SU-DHL-6 (cell line): ENCODE results near the gene MED26.

Source experiments
- H2AFZ ChIP-seq: fragments of 200-600 bp; sonication (generic); 2 replicates; pipeline ENCODE4 v1.6.1; 2014; ENCODE audit warnings: low read depth, mild to moderate bottlenecking, moderate library complexity, mixed read lengths, antibody characterized with exemption, low read length; ENCODE audit not compliant: severe bottlenecking
- H3F3A ChIP-seq: fragments of 200-600 bp; shearing (Covaris generic); 2 replicates; pipeline ENCODE4 v1.6.0; 2016; ENCODE audit warnings: antibody characterized with exemption, mild to moderate bottlenecking; ENCODE audit not compliant: insufficient read depth
- H3K27ac ChIP-seq: fragments of 200-600 bp; sonication (generic); 2 replicates; pipeline ENCODE4 v1.5.1; 2016; ENCODE audit warnings: low read depth, mild to moderate bottlenecking, low read length, moderate library complexity, mixed read lengths
- H3K27me3 ChIP-seq: fragments of 200-600 bp; sonication (generic), shearing (Covaris generic); 2 replicates; pipeline ENCODE4 v1.6.0; 2014; ENCODE audit warnings: mild to moderate bottlenecking, low read length
- H3K36me3 ChIP-seq: fragments of 200-600 bp; sonication (generic); 2 replicates; pipeline ENCODE4 v1.6.1; 2014; ENCODE audit warnings: mild to moderate bottlenecking, low read length, mixed read lengths
- H3K4me2 ChIP-seq: fragments of 300-600, 200-600 bp; shearing (Covaris generic), sonication (generic); 2 replicates; pipeline ENCODE4 v1.6.0; 2014; ENCODE audit warnings: low read length, low read depth, mild to moderate bottlenecking; ENCODE audit not compliant: poor library complexity, severe bottlenecking
- H3K4me3 ChIP-seq: fragments of 200-600 bp; sonication (generic); 2 replicates; pipeline ENCODE4 v1.5.1; 2014; ENCODE audit warnings: antibody characterized with exemption, low read length, mild to moderate bottlenecking, mixed read lengths; ENCODE audit not compliant: insufficient read depth, poor library complexity, severe bottlenecking
- H3K79me2 ChIP-seq: fragments of 200-600 bp; sonication (generic); 2 replicates; pipeline ENCODE4 v1.6.1; 2014; ENCODE audit warnings: mild to moderate bottlenecking, low read length, moderate library complexity; ENCODE audit not compliant: insufficient read depth
- H3K9ac ChIP-seq: fragments of 200-600 bp; sonication (generic); 2 replicates; pipeline ENCODE4 v1.7.0; 2014; ENCODE audit warnings: mild to moderate bottlenecking, low read length
- H3K9me2 ChIP-seq: fragments of 200-600 bp; sonication (generic); replicated peaks from 2 replicates; pipeline ENCODE4 v1.6.1; 2014; ENCODE audit warnings: low read length; ENCODE audit not compliant: insufficient read depth
- H3K9me3 ChIP-seq: fragments of 200-600 bp; sonication (generic); 2 replicates; pipeline ENCODE4 v1.6.1; 2014; ENCODE audit warnings: low read length, mixed read lengths; ENCODE audit not compliant: insufficient read depth
- H4K20me1 ChIP-seq: fragments of 200-600 bp; sonication (generic); 2 replicates; pipeline ENCODE4 v1.6.1; 2014; ENCODE audit warnings: low read depth, mild to moderate bottlenecking, antibody characterized with exemption, low read length, moderate library complexity, mixed read lengths
- CTCF ChIP-seq: fragments of 200-600 bp; sonication (generic); IDR thresholded peaks from one replicate; pipeline ENCODE4 v1.5.1; 2017; ENCODE audit warnings: antibody characterized with exemption, mild to moderate bottlenecking, low read length, moderate library complexity; ENCODE audit not compliant: insufficient read depth, poor library complexity, severe bottlenecking
- EZH2phosphoT487 ChIP-seq: fragments of 200-600 bp; sonication (generic), shearing (Covaris generic); conservative IDR thresholded peaks from 2 replicates; pipeline ENCODE4 v1.6.1; 2018; ENCODE audit warnings: mild to moderate bottlenecking, antibody characterized with exemption, low read length, moderate library complexity, mixed read lengths

MED26 gene

DNA sequence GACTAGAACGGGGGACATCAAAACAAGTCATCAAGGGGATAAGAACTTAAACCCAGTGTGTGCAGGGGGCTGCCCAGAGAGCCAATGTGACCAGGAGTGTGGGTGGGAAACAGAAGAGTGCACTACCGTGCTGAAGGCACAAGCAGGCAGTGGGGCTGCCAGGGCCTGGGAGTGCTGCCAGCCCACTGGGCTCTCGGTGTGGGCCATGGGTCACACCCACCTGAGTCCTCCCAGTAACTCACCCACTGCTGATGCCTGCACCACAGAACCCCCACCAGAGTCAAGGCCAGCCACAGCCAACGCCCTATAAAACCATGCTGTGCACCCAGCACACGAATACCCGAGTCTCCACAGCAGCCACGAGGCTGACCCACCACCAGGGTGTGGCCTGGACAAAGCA, 8.5 kb downstream of the MED26 start:
- Histone ChIP-seq H3F3A (0 out of 2 replicates have a peak, but pooled peaks cover 4% of the 10 kb centered on the region), H3K9me2 (no peaks in the 10 kb centered on the region), H3K9ac (no peak overlapping the region; the same call in 1 of the 2 replicates), H3K27ac (peak overlapping the region; percentile 55; the same call in 1 of the 2 replicates), H3K4me3 (no peak overlapping the region), H2AFZ (no peak overlapping the region), H3K36me3 (no peaks in the 10 kb centered on the region), H3K9me3 (no peaks in the 10 kb centered on the region), H3K79me2 (peaks cover 100% of the 10 kb centered on the region), H3K27me3 (no peaks in the 10 kb centered on the region), H3K4me2 (peak overlapping the region; percentile 36), H4K20me1 (no peaks in the 10 kb centered on the region; the same call in 1 of the 2 replicates)
- TF ChIP-seq CTCF (no peak), EZH2phosphoT487 (no peak)

- Histone ChIP-seq H3K4me3 (no peak overlapping the region), H3K27ac (peak overlapping the region; percentile 55), H3K9ac (peak overlapping the region; percentile 21; the same call in 1 of the 2 replicates), H2AFZ (no peak overlapping the region), H3K4me2 (peak overlapping the region; percentile 36), H3K36me3 (no peaks in the 10 kb centered on the region), H3K9me2 (no peaks in the 10 kb centered on the region), H3K9me3 (no peaks in the 10 kb centered on the region), H3F3A (no peaks in the 10 kb centered on the region), H3K79me2 (peaks cover 100% of the 10 kb centered on the region), H3K27me3 (no peaks in the 10 kb centered on the region), H4K20me1 (no peaks in the 10 kb centered on the region; the same call in 1 of the 2 replicates)
- TF ChIP-seq EZH2phosphoT487 (no peak), CTCF (no peak)
Measured at GRCh38 chr19:16618248-16618647, 9.8 kb downstream of the MED26 start.

DNA sequence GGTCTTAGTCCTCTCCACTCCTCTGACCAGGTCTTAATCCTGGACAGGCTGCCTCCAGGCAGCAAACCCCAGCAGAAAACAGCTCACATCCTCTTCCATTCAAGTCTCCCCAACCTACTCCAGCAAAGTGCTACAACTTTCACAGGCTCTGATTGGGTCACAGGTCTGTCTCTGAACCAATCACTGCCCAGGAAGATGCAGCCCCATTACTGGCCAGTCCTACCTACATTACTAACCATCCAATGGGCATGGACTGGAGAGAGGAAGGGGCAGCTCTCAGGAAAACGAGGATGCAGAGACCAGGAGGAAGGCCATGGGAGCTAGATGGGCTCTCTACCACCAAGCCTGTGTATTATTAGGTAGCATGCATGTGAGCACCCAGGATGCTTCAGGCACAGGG, 12.2 kb downstream of the MED26 start:
- Histone ChIP-seq H3K36me3 (no peaks in the 10 kb centered on the region), H3K9ac (no peak overlapping the region), H4K20me1 (no peaks in the 10 kb centered on the region), H2AFZ (no peak overlapping the region), H3K4me2 (no peak overlapping the region), H3K4me3 (no peak overlapping the region), H3K27me3 (no peaks in the 10 kb centered on the region), H3F3A (no peaks in the 10 kb centered on the region), H3K27ac (no peak overlapping the region), H3K9me2 (no peaks in the 10 kb centered on the region), H3K79me2 (peaks cover 100% of the 10 kb centered on the region), H3K9me3 (no peaks in the 10 kb centered on the region)
- TF ChIP-seq CTCF, result no peak
- no peak for TF ChIP-seq EZH2phosphoT487

- Histone ChIP-seq H3K36me3 (no peaks in the 10 kb centered on the region), H2AFZ (no peak overlapping the region), H3K9ac (no peak overlapping the region), H3K9me2 (no peaks in the 10 kb centered on the region), H3K9me3 (no peaks in the 10 kb centered on the region), H3K27ac (no peak overlapping the region), H3K4me3 (no peak overlapping the region), H3F3A (no peaks in the 10 kb centered on the region), H4K20me1 (no peaks in the 10 kb centered on the region), H3K27me3 (no peaks in the 10 kb centered on the region), H3K79me2 (peaks cover 100% of the 10 kb centered on the region), H3K4me2 (no peak overlapping the region)
- TF ChIP-seq EZH2phosphoT487 (no peak), CTCF (no peak)
Measured at GRCh38 chr19:16614941-16615340, 13.1 kb downstream of the MED26 start.
